KBM-7 (cell line): ENCODE measurements around the gene ZDHHC22.

Source experiments
- DNase-seq: peaks from one replicate; pipeline ENCODE4 v3.0.0-alpha.2; 2015
- in situ Hi-C: fragments of 300-500 bp; cut with MboI; formaldehyde crosslinking; loops from 2 replicates; pipeline ENCODE4 v1.14.3; 2020; ENCODE audit warnings: low sequenced_read_pairs, low pct_unique_long_range_greater_than_20kb, mixed read lengths

Gene ZDHHC22

GRCh38 chr14:77158882-77159255 lies 17.3 kb upstream of the ZDHHC22 start:
- in situ Hi-C loops: no loop called here
- no peak for DNase-seq

GRCh38 chr14:77158175-77158881 lies 16.7 kb upstream of the ZDHHC22 start:
- no peak for DNase-seq
- in situ Hi-C loops: no loop called here

- in situ Hi-C loops: no loop called here
- DNase-seq: no peak
These were observed 16.1 kb upstream of the ZDHHC22 start for GRCh38 chr14:77157740-77158139.

GRCh38 chr14:77155083-77155482 lies 13.5 kb upstream of the ZDHHC22 start:
- in situ Hi-C loops: no loop called here

GRCh38 chr14:77154421-77154820 lies 12.8 kb upstream of the ZDHHC22 start:
- no peak for DNase-seq
- in situ Hi-C loops: no loop called here

More at GRCh38 chr14:77155083-77155482, 13.5 kb upstream of the ZDHHC22 start:
- DNase-seq: no peak

- no peak for DNase-seq
- in situ Hi-C loops: no loop called here
These were observed 12.2 kb upstream of the ZDHHC22 start for GRCh38 chr14:77153802-77154201.

GRCh38 chr14:77151918-77152588 lies 10.5 kb upstream of the ZDHHC22 start:
- in situ Hi-C loops: no loop called here
- DNase-seq: peak; percentile 37

- in situ Hi-C loops: no loop called here
- peak; percentile 60 for DNase-seq
These were observed 9.7 kb upstream of the ZDHHC22 start for GRCh38 chr14:77151245-77151644.

GRCh38 chr14:77148510-77149231 lies 7.1 kb upstream of the ZDHHC22 start:
- in situ Hi-C loops: no loop called here
- no peak for DNase-seq

GRCh38 chr14:77145975-77146740 lies 4.6 kb upstream of the ZDHHC22 start:
- in situ Hi-C loops: no loop called here
- no peak for DNase-seq

- no peak for DNase-seq
- in situ Hi-C loops: no loop called here
These were observed 3.0 kb upstream of the ZDHHC22 start for GRCh38 chr14:77144412-77145115.

- no peak for DNase-seq
- in situ Hi-C loops: no loop called here
These were observed 1.5 kb upstream of the ZDHHC22 start for GRCh38 chr14:77143071-77143470.

GRCh38 chr14:77142005-77142800 lies 612 bp upstream of the ZDHHC22 start:
- DNase-seq: no peak
- in situ Hi-C loops: no loop called here

GRCh38 chr14:77140359-77141213 lies 1.0 kb downstream of the ZDHHC22 start:
- DNase-seq: no peak
- in situ Hi-C loops: no loop called here

GRCh38 chr14:77139540-77140358 lies 1.8 kb downstream of the ZDHHC22 start:
- in situ Hi-C loops: no loop called here
- DNase-seq: peak; percentile 64

- DNase-seq: no peak
- in situ Hi-C loops: no loop called here
These were observed 2.6 kb downstream of the ZDHHC22 start for GRCh38 chr14:77139022-77139421.
